GM18502 (cell line): ENCODE measurements around the gene PARD3B.

Experiments
- ATAC-seq: cut with Tn5 transposase; IDR thresholded peaks from one replicate; pipeline ENCODE4 v1.9.1; 2021; ENCODE audit warnings: mild to moderate bottlenecking; ENCODE audit not compliant: unreplicated experiment, poor library complexity

The PARD3B gene

DNA sequence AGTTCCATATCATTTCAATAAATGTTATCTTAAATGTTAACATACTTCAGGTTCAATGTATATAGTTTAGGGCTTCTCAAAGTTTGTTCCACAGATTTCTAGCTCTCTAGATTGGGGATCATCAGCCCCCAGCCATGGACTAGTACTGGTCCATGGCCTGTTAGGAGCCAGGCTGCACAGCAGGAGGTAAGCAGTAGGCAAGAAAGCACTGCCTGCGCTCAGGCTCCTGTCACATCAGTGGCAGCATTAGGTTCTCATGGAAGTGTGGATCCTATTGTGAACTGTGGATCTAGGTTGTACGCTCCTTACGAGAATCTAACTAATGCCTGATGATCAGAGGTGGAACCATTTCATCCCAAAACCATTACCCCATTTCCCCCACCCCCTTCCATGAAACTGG is 531.1 kb downstream of the PARD3B start:
- ATAC-seq: no peak

- ATAC-seq: no peak
These were observed 531.9 kb downstream of the PARD3B start for GRCh38 chr2:205077159-205077558.

DNA sequence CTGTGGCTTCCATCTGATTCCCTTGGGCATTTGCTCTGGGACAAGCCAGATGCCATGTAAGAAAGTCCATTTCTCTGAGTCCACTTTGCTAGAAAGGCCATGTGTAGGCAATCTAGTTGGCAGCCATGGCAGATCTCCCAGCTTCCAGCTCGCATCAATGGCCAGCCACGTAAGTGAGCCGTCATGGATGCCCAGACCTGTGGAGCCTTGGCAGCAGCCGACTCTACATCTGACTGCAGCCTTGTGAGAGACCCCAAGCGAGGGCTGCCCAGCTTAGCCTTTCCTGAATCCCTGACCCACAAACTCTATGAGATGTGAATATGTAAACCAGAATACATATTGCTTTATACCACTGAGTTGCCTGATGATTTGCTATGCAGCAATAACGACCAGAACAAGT is 533.5 kb downstream of the PARD3B start:
- ATAC-seq: no peak

GRCh38 chr2:205079173-205079572 is 533.9 kb downstream of the PARD3B start:
- no peak for ATAC-seq

- ATAC-seq: no peak
These were observed 541.4 kb downstream of the PARD3B start for GRCh38 chr2:205086662-205087061.

DNA sequence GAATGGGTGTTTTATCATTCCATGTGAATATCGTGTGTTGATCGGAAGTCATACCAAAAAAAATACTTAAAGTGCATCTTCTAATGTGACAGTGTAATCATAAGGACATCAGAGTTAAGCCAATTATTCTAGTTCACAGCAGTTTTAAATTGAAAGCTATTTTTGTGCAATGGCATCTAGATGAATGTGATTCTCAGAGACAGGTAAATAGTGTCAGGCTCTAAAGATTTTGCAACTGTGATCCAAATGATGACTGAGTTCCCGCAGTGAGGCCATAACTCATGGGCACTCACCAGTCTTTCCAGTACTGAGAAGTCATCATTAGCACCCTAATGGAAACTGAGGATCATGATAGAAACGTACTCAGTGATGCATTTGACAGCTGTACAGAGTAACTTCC is 542.6 kb downstream of the PARD3B start:
- no peak for ATAC-seq

- ATAC-seq: no peak
These were observed 544.7 kb downstream of the PARD3B start for GRCh38 chr2:205089958-205090357.

DNA sequence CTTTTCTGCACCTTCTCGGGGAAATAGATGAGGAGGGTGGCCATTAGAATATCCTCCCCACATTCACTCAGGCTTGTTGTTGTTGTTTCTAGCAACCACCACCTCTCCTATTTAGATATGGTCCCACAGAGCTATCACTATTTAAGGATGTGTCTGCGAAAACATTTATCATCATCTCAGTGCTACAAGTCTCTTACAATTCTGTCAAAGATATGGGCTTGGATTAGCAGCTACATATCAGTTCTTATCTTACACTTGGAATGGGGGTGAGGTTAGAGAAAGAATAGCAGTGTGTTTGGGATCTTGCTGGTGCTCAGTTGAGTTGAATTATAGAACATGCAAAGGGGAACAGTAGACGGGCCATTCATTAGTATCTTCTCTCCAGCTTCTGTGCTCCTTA is 546.1 kb downstream of the PARD3B start:
- ATAC-seq: no peak

GRCh38 chr2:205094031-205094430 is 548.8 kb downstream of the PARD3B start:
- ATAC-seq: no peak

DNA sequence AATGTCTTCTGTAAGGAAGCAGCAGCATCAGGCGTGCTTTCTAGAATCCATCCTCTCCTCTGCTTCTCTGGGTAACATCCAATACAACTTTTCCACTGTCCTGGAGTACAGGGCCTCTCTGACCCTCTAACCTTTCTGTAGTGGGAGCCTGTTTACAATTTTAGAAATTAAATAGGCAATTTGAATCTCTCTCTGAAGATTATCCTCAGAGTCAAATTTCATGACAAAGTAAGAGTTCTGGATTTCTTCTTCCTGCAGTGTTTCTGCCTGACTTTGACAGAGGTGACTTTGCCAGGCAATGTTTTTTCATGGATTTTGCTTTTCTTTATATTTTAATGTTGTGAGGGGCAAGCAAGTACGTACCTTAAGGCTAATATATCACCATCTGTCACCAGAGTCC is 558.4 kb downstream of the PARD3B start:
- ATAC-seq: no peak

DNA sequence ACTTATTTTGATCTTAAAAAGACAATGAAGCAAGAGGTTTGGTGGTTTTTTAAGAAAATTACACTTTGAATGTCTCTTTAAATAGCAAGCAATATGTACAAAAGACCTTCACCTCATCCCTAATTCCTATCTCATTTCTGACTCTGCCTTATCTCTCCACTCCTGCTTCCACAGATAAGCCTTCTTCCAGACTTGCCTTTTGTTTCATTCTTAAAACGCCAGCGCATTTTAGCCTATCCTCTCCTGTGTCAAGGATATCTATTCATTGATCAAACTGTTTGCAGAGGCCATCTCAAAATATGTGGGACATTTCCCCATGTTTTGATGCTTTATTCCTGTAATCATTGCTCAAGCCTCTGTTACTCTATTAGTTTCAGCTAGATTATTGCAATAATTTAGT is 562.5 kb downstream of the PARD3B start:
- no peak for ATAC-seq

- ATAC-seq: no peak
These were observed 570.2 kb downstream of the PARD3B start for GRCh38 chr2:205115511-205115910.

DNA sequence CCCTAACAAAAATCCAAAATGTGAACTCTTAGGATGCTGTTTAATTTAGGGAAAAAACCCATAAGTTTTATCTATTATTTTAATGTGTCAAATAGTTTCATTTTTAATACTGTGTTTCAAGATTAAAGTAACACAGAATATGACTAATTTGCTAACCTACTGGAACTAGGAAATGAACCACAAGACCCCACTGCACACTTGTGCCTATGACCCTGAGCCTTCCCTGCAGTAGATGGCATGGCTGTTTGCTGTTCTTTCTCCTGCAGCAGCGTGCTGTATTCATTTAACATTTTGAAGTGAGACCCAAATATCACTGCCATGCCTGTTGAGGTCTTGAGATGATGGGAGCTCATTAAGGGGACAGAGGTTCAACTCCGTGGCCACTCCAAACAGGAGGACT is 571.9 kb downstream of the PARD3B start:
- ATAC-seq: no peak

DNA sequence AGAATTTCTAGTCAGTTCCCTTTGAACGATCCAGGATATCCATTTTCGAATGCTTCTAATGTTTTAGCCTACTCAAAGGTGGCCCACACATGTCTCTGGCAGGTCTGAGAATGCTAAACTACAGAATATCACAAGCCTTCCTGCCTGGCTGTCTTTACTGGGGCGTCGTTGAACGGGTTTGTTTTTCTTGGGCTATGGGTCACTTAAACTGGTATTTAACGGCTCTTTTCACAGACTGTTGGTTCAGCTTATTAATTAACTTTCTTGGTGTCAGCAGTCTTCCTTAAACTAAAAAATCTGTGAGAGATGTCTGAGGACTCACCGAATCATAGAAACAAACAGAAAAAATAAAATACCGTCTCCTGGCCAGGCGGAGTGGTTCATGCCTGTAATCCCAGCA is 573.9 kb downstream of the PARD3B start:
- no peak for ATAC-seq

DNA sequence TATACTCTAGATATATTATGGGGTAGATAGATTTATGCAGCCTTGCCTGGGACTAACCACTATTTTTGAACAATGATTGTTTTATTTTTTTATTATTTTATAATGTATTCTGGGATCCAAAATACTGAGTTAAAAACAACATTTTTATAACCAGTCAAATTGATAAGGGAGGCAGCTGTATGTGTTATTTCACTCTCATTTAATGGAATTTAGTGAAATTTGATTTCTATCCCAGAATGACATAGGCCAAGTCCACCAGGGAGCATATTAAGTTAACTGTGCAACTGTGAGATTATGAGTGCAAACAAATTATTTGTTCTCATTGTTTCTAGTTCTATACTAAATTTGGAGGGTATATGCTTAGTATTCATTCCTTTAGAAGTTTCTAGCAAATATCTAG is 583.5 kb downstream of the PARD3B start:
- no peak for ATAC-seq

- ATAC-seq: no peak
These were observed 584.3 kb downstream of the PARD3B start for GRCh38 chr2:205129531-205129930.

GRCh38 chr2:205130111-205130829 is 585.0 kb downstream of the PARD3B start:
- ATAC-seq: no peak

- ATAC-seq: no peak
These were observed 588.3 kb downstream of the PARD3B start for GRCh38 chr2:205133544-205133943.

DNA sequence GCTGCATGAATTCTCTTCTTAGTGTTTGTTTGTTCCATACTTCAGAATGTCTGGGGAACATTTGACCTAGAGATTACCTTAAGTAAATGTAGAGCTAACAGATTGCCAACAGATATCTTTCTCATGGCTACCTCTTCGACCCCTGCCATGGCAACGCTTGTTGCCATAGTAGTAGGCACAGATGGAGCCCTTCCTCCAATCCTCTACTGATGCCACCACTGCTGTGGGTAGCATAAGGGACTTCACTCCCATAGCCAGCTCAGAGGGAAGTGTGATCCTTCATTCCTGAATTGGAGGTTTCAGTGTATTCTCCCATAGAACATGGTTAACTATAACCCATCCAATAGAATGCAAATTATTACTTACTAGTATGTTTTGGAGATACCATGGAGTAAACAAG is 593.5 kb downstream of the PARD3B start:
- ATAC-seq: no peak

DNA sequence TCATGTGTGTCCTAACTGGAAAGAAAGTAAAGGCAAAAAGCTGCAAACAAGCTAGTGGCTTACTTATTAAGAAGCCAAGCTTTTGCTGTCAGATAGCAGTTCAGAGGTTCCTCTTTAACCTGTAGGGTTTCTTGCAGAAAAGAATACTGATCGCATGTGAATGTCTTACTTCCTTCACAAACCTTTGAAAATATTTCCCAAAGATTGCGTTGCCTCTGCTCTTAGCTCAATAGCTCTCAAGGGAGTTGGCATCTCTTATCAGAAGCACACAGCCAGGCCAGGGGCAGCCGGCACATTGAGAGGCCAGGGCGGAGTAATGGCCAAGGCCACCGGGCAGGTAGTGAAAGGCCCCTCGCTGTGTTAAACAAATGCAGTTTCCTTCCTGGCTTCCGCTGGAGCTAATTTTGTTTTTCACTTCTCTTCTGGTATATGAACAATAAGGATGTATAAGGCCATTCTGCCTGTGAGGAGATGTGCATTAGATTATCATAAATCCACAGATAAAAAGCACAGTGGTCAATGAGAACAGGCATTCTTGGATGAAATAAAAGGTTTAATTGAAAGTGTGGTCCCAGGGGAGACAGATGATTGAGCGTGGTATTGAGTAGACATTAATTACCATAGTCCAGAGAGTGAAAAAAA is 594.7 kb downstream of the PARD3B start:
- ATAC-seq: peak; percentile 50

GRCh38 chr2:205141381-205141780 is 596.1 kb downstream of the PARD3B start:
- no peak for ATAC-seq

DNA sequence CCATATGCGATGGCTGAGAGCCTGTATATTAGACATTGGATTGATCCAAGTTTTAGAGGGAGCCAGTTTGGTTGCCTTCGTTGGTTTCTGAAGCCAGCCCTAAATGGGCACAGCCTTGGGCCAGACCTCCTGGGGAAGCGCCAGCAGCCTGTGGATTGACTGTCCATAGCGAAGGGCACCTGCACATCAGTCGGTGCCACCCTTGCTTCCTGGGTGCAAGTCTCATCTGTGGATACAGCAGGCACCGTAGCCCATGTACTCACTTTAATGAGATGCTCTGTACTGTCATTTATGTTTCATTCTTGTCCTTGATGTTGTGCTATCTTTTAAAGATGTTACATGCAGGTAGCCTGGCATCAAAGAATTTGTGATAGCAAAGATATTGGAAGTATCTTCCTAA is 600.6 kb downstream of the PARD3B start:
- no peak for ATAC-seq
